Keratinocyte (primary cell): ENCODE data around the gene ATP11A. TPM values are rescaled to one million over a fixed set of nuclear protein-coding genes. Genes with fewer than 3 reads are reported as not detected.
"Not testable (repeated sequence)": the region's sequence is repeated elsewhere in the genome, so short reads cannot be mapped to it uniquely, and the experiment has no call there.

Experiments
- DNase-seq: peaks from one replicate; pipeline ENCODE4 v3.0.0-alpha.2; 2011; ENCODE audit warnings: low read depth, missing footprints, low spot score
- FAIRE-seq: peaks from 2 replicates; lab custom pipeline; 2011; peaks lifted over from hg19 to GRCh38; lab: Jason Lieb, UNC
- H2AFZ ChIP-seq: 2 replicates; pipeline ENCODE4 v1.6.0; 2012; ENCODE audit warnings: low read length, control low read depth, inconsistent platforms; ENCODE audit not compliant: control insufficient read depth
- H3K27ac ChIP-seq: 2 replicates; pipeline ENCODE4 v1.5.1; 2011; ENCODE audit warnings: low read length; ENCODE audit not compliant: control insufficient read depth, insufficient read depth
- H3K27me3 ChIP-seq: 3 replicates; pipeline ENCODE4 v1.6.0; 2011; ENCODE audit warnings: low read length; ENCODE audit not compliant: control insufficient read depth, insufficient read depth; ENCODE audit errors: extremely low read depth
- H3K36me3 ChIP-seq, 2 experiments: 2 replicates in 1 of 2; 3 replicates in 1 of 2; pipeline ENCODE4 v1.5.1; 2011; ENCODE audit warnings: low read length in 2 of 2, mild to moderate bottlenecking in 1 of 2; ENCODE audit not compliant: control insufficient read depth in 2 of 2, insufficient read depth in 2 of 2; ENCODE audit errors: extremely low read depth in 1 of 2
- H3K4me1 ChIP-seq: 3 replicates; pipeline ENCODE4 v1.5.1; 2011; ENCODE audit warnings: low read length; ENCODE audit not compliant: control insufficient read depth, insufficient read depth; ENCODE audit errors: extremely low read depth
- H3K4me2 ChIP-seq: 3 replicates; pipeline ENCODE4 v1.6.0; 2011; ENCODE audit warnings: low read depth, low read length; ENCODE audit not compliant: control insufficient read depth, insufficient read depth; ENCODE audit errors: extremely low read depth
- H3K4me3 ChIP-seq, 3 experiments: fragments of 200-600 bp in 1 of 3; sonication (generic) in 1 of 3; 2 replicates in 2 of 3; 3 replicates in 1 of 3; pipeline ENCODE4 v1.5.1; 2011 to 2016; ENCODE audit warnings: low read length in 3 of 3, mild to moderate bottlenecking in 3 of 3, control low read depth in 2 of 3, inconsistent platforms in 1 of 3, low read depth in 1 of 3, mixed read lengths in 1 of 3, mixed run types in 1 of 3, moderate library complexity in 1 of 3; ENCODE audit not compliant: control insufficient read depth in 2 of 3, insufficient read depth in 2 of 3; ENCODE audit errors: extremely low read depth in 1 of 3
- H3K79me2 ChIP-seq: 2 replicates; pipeline ENCODE4 v1.6.0; 2012; ENCODE audit warnings: low read length; ENCODE audit not compliant: control insufficient read depth, insufficient read depth
- H3K9ac ChIP-seq: 3 replicates; pipeline ENCODE4 v1.6.0; 2011; ENCODE audit warnings: low read length; ENCODE audit not compliant: control insufficient read depth, insufficient read depth; ENCODE audit errors: extremely low read depth
- H3K9me1 ChIP-seq: 3 replicates; pipeline ENCODE4 v1.6.0; 2011; ENCODE audit warnings: low read length; ENCODE audit not compliant: control insufficient read depth, insufficient read depth; ENCODE audit errors: extremely low read depth
- H3K9me3 ChIP-seq: 2 replicates; pipeline ENCODE4 v1.5.1; 2012; ENCODE audit warnings: low read depth, low read length; ENCODE audit not compliant: control insufficient read depth
- H4K20me1 ChIP-seq: 3 replicates; pipeline ENCODE4 v1.6.0; 2011; ENCODE audit warnings: low read length; ENCODE audit not compliant: control insufficient read depth, insufficient read depth; ENCODE audit errors: extremely low read depth
- EZH2 ChIP-seq: IDR thresholded peaks from one replicate; pipeline ENCODE4 v1.6.1; 2012; ENCODE audit warnings: inconsistent platforms, mild to moderate bottlenecking, low read length, moderate library complexity
- dilution Hi-C: fragments of 300-500 bp; cut with MboI; formaldehyde crosslinking; loops from one replicate; pipeline ENCODE4 v1.7.0; 2020; ENCODE audit warnings: low sequenced_read_pairs; ENCODE audit not compliant: extremely low pct_ligation_motif_present
- polyA plus RNA-seq, 5 experiments: library from polyadenylated mRNA; depleted of rRNA in 3 of 5; stranded (reverse) in 3 of 5; stranded (forward) in 1 of 5; unstranded in 1 of 5; fragments of >200 nt; gene quantifications; 1 replicate in 1 of 5; 2 replicates in 3 of 5; 3 replicates in 1 of 5; pipeline versions ENCODE4 v1.2.1 to v1.2.3, GENCODE V29; 2011 to 2012; ENCODE audit warnings: missing spikeins in 2 of 5, low read depth in 1 of 5, low replicate concordance in 1 of 5
- TF ChIP-seq, protein P1 (sequence below), 3 experiments: IDR thresholded peaks in 1 of 3; conservative IDR thresholded peaks in 1 of 3; optimal IDR thresholded peaks in 1 of 3; 2 replicates in 2 of 3; 3 replicates in 1 of 3; pipeline versions ENCODE3 to v1.5.1; 2011; ENCODE audit warnings: low read length in 3 of 3, mild to moderate bottlenecking in 3 of 3, moderate library complexity in 2 of 3, control low read depth in 1 of 3, inconsistent platforms in 1 of 3; ENCODE audit not compliant: insufficient read depth in 2 of 3; ENCODE audit errors: extremely low read depth in 1 of 3

Gene ATP11A
- polyA plus RNA-seq, 1 donor (not counting 4 experiments of a cell fraction or from before 2014, with no cell fraction given): 4.3 TPM

DNA sequence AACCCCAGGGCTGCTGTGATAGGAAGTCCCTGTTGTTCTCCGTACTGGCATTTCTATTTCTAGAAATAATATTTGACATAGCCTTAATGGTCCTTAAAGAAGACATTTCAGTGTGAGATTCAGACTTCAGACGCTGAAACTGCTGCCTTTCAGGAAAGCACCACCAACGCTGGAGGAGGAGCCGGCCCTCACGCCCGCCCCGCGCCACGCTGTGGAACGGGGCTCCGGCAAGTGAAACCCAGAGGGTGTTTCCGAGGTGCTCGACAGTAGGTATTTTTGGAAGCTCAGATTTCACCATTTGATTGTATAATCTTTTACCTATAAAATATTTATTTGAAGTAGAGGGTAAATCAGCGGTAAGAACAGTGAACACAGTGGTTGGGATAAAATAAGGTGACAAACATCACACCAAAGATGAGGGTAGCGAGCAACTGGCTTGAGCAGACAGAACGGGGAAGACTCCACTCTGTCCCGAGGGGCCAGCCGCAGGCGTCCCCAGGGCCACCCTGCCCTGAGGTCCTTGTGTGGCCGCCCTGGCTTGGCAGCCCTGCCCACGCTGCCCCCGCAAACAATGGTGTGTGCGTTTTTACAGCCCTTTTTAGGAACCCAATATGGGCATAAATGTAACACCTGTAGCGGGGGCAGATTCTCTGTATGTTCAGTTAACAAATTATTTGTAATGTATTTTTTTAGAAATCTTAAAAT is 193.6 kb downstream of the ATP11A start:
- no peak overlapping the region for H2AFZ ChIP-seq
- no peak for TF ChIP-seq EZH2
- H3K4me3 ChIP-seq: no peak overlapping the region
- no peak overlapping the region for H3K27ac ChIP-seq
- peaks cover 6 to 10% of the 10 kb centered on the region in 2 experiments for H3K36me3 ChIP-seq
- H3K9ac ChIP-seq: no peak overlapping the region
- dilution Hi-C loops: no loop called here
- peaks cover 2% of the 10 kb centered on the region for H3K9me1 ChIP-seq
- H4K20me1 ChIP-seq: no peaks in the 10 kb centered on the region
- H3K4me2 ChIP-seq: no peak overlapping the region
- H3K4me1 ChIP-seq: peaks cover 8% of the 10 kb centered on the region
- no peak for DNase-seq
- no peaks in the 10 kb centered on the region for H3K79me2 ChIP-seq
- no peaks in the 10 kb centered on the region for H3K9me3 ChIP-seq
- no peaks in the 10 kb centered on the region for H3K27me3 ChIP-seq
- FAIRE-seq: no peak

GRCh38 chr13:112884700-112885099 is 194.9 kb downstream of the ATP11A start:
- H2AFZ ChIP-seq, H3K9me3 ChIP-seq, H3K36me3 ChIP-seq, H3K27ac ChIP-seq, H3K4me2 ChIP-seq, H3K9ac ChIP-seq, H3K79me2 ChIP-seq, FAIRE-seq, H3K9me1 ChIP-seq, H4K20me1 ChIP-seq, H3K4me1 ChIP-seq, DNase-seq, H3K27me3 ChIP-seq, dilution Hi-C loops, H3K4me3 ChIP-seq: not testable (repeated sequence)

- no peaks in the 10 kb centered on the region for H4K20me1 ChIP-seq
- DNase-seq: no peak
- peaks cover 2% of the 10 kb centered on the region for H3K9me1 ChIP-seq
- H3K9me3 ChIP-seq: no peaks in the 10 kb centered on the region
- FAIRE-seq: peak; percentile 13
- H2AFZ ChIP-seq: no peak overlapping the region
- peaks cover 8% of the 10 kb centered on the region for H3K27me3 ChIP-seq
- H3K4me1 ChIP-seq: peaks cover 8% of the 10 kb centered on the region
- H3K4me3 ChIP-seq: no peak overlapping the region
- H3K36me3 ChIP-seq: peaks cover 3 to 10% of the 10 kb centered on the region in 2 experiments
- no peak overlapping the region for H3K9ac ChIP-seq
- H3K4me2 ChIP-seq: peak overlapping the region; percentile 55
- H3K27ac ChIP-seq: no peak overlapping the region
- TF ChIP-seq, protein P1, sequence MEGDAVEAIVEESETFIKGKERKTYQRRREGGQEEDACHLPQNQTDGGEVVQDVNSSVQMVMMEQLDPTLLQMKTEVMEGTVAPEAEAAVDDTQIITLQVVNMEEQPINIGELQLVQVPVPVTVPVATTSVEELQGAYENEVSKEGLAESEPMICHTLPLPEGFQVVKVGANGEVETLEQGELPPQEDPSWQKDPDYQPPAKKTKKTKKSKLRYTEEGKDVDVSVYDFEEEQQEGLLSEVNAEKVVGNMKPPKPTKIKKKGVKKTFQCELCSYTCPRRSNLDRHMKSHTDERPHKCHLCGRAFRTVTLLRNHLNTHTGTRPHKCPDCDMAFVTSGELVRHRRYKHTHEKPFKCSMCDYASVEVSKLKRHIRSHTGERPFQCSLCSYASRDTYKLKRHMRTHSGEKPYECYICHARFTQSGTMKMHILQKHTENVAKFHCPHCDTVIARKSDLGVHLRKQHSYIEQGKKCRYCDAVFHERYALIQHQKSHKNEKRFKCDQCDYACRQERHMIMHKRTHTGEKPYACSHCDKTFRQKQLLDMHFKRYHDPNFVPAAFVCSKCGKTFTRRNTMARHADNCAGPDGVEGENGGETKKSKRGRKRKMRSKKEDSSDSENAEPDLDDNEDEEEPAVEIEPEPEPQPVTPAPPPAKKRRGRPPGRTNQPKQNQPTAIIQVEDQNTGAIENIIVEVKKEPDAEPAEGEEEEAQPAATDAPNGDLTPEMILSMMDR (optimal IDR thresholded peaks at IDR 0.05 in 1 of 3, IDR thresholded peaks at IDR 0.05 in 1 of 3, conservative IDR thresholded peaks at IDR 0.05 in 1 of 3; ENCODE audit: extremely low read depth in 1 of 3, insufficient read depth in 2 of 3, low read length in 3 of 3): no peak
- no peak for TF ChIP-seq EZH2
- H3K79me2 ChIP-seq: no peaks in the 10 kb centered on the region
- dilution Hi-C loops: no loop called here
These were observed 195.5 kb downstream of the ATP11A start for GRCh38 chr13:112885242-112885781.
